H9 (cell line): Measurements from ENCODE around the gene RPL37A. TPM values are rescaled to one million over a fixed set of nuclear protein-coding genes. Genes with fewer than 3 reads are reported as not detected.

Experiments used
- DNase-seq: peaks from one replicate; pipeline ENCODE4 v3.0.0-alpha.2; 2017
- H2AFZ ChIP-seq: one replicate; pipeline ENCODE4 v1.6.1; 2013; ENCODE audit warnings: mild to moderate bottlenecking, low read length, control low read depth, moderate library complexity
- H2AK5ac ChIP-seq: 2 replicates; pipeline ENCODE4 v1.6.1; 2013; ENCODE audit warnings: low read length, control low read depth, mixed read lengths; ENCODE audit not compliant: insufficient read length
- H2BK120ac ChIP-seq: one replicate; pipeline ENCODE4 v1.6.1; 2013; ENCODE audit warnings: low read depth, mild to moderate bottlenecking, low read length, control low read depth, inconsistent platforms; ENCODE audit not compliant: poor library complexity, severe bottlenecking
- H2BK12ac ChIP-seq: 2 replicates; pipeline ENCODE4 v1.6.1; 2013; ENCODE audit warnings: low read length, control low read depth, mixed read lengths, low read depth; ENCODE audit not compliant: insufficient read length
- H2BK15ac ChIP-seq: 2 replicates; pipeline ENCODE4 v1.6.1; 2013; ENCODE audit warnings: low read depth, low read length, control low read depth
- H2BK20ac ChIP-seq: one replicate; pipeline ENCODE4 v1.6.1; 2013; ENCODE audit warnings: low read depth, mild to moderate bottlenecking, low read length, control low read depth, inconsistent platforms; ENCODE audit not compliant: poor library complexity, severe bottlenecking
- H2BK5ac ChIP-seq: 2 replicates; pipeline ENCODE4 v1.6.1; 2013; ENCODE audit warnings: low read length, control low read depth, mixed read lengths; ENCODE audit not compliant: insufficient read length
- H3K14ac ChIP-seq: 2 replicates; pipeline ENCODE4 v1.6.1; 2013; ENCODE audit warnings: low read length, control low read depth; ENCODE audit not compliant: insufficient read depth
- H3K18ac ChIP-seq: 2 replicates; pipeline ENCODE4 v1.6.1; 2013; ENCODE audit warnings: low read depth, mild to moderate bottlenecking, mixed read lengths, low read length, control low read depth; ENCODE audit not compliant: insufficient read length
- H3K23ac ChIP-seq: 2 replicates; pipeline ENCODE4 v1.6.1; 2013; ENCODE audit warnings: low read length, control low read depth, mixed read lengths, low read depth; ENCODE audit not compliant: insufficient read length
- H3K23me2 ChIP-seq: 2 replicates; pipeline ENCODE4 v1.6.1; 2013; ENCODE audit warnings: low read depth, mild to moderate bottlenecking, mixed read lengths, low read length, control low read depth; ENCODE audit not compliant: insufficient read length, poor library complexity, severe bottlenecking
- H3K27ac ChIP-seq: 2 replicates; pipeline ENCODE4 v1.5.1; 2013; ENCODE audit warnings: low read length, control low read depth, mixed read lengths, low read depth; ENCODE audit not compliant: insufficient read length
- H3K27me3 ChIP-seq: 2 replicates; pipeline ENCODE4 v1.6.1; 2013; ENCODE audit warnings: low read length, control low read depth, inconsistent platforms; ENCODE audit not compliant: insufficient read depth
- H3K4ac ChIP-seq: 2 replicates; pipeline ENCODE4 v1.6.1; 2013; ENCODE audit warnings: low read depth, mild to moderate bottlenecking, control low read depth, inconsistent platforms, low read length, moderate library complexity
- H3K4me1 ChIP-seq: 2 replicates; pipeline ENCODE4 v1.6.1; 2013; ENCODE audit warnings: low read length, control low read depth, inconsistent platforms; ENCODE audit not compliant: insufficient read depth
- H3K4me2 ChIP-seq: 2 replicates; pipeline ENCODE4 v1.6.1; 2013; ENCODE audit warnings: low read length, control low read depth, mixed read lengths; ENCODE audit not compliant: insufficient read length, insufficient read depth
- H3K56ac ChIP-seq: 2 replicates; pipeline ENCODE4 v1.6.1; 2013; ENCODE audit warnings: low read depth, mild to moderate bottlenecking, mixed read lengths, low read length, control low read depth; ENCODE audit not compliant: insufficient read length
- H3K79me1 ChIP-seq: 2 replicates; pipeline ENCODE4 v1.6.1; 2013; ENCODE audit warnings: low read depth, mild to moderate bottlenecking, moderate library complexity, low read length, control low read depth, inconsistent platforms; ENCODE audit not compliant: insufficient read depth, poor library complexity, severe bottlenecking
- H3K79me2 ChIP-seq: 2 replicates; pipeline ENCODE4 v1.6.1; 2013; ENCODE audit warnings: low read length, control low read depth, inconsistent platforms; ENCODE audit not compliant: insufficient read depth
- H3K9ac ChIP-seq: 2 replicates; pipeline ENCODE4 v1.6.1; 2013; ENCODE audit warnings: low read length, control low read depth, mixed read lengths; ENCODE audit not compliant: insufficient read length; ENCODE audit errors: extremely low read depth
- H3K9me3 ChIP-seq: one replicate; pipeline ENCODE4 v1.6.1; 2013; ENCODE audit warnings: low read depth, low read length, inconsistent platforms; ENCODE audit not compliant: control insufficient read depth
- H3T11ph ChIP-seq: one replicate; pipeline ENCODE4 v1.6.1; 2013; ENCODE audit warnings: mild to moderate bottlenecking, low read length, control low read depth, inconsistent platforms
- H4K20me1 ChIP-seq: one replicate; pipeline ENCODE4 v1.6.1; 2013; ENCODE audit not compliant: control insufficient read depth, insufficient read length, insufficient read depth
- H4K5ac ChIP-seq: 2 replicates; pipeline ENCODE4 v1.6.1; 2013; ENCODE audit warnings: low read depth, mild to moderate bottlenecking, mixed read lengths, low read length, control low read depth; ENCODE audit not compliant: insufficient read length
- H4K8ac ChIP-seq: replicated peaks from 2 replicates; pipeline ENCODE4 v1.6.1; 2013; ENCODE audit warnings: low read length, control low read depth, mixed read lengths, low read depth; ENCODE audit not compliant: insufficient read length
- H4K91ac ChIP-seq: 2 replicates; pipeline ENCODE4 v1.6.1; 2013; ENCODE audit warnings: low read depth, mild to moderate bottlenecking, moderate library complexity, mixed read lengths, low read length, control low read depth; ENCODE audit not compliant: insufficient read length
- H3K27ac Mint-ChIP-seq, 3 experiments: 2 replicates in 2 of 3; 3 replicates in 1 of 3; pipeline ENCODE4 v1.8.0; 2020 to 2021; ENCODE audit warnings: mixed read lengths in 3 of 3, mild to moderate bottlenecking in 1 of 3, moderate library complexity in 1 of 3
- H3K27me3 Mint-ChIP-seq: 2 replicates; pipeline ENCODE4 v1.8.0; 2021; ENCODE audit warnings: low read depth, mild to moderate bottlenecking, moderate library complexity, mixed read lengths
- H3K36me3 Mint-ChIP-seq, 3 experiments: 2 replicates in 2 of 3; 3 replicates in 1 of 3; pipeline ENCODE4 v1.8.0; 2020 to 2021; ENCODE audit warnings: low read depth in 3 of 3, mixed read lengths in 3 of 3; ENCODE audit not compliant: insufficient read depth in 1 of 3
- H3K4me1 Mint-ChIP-seq, 2 experiments: 2 replicates each; pipeline ENCODE4 v1.8.0; 2020; ENCODE audit warnings: mixed read lengths in 2 of 2
- H3K4me3 Mint-ChIP-seq, 2 experiments: 2 replicates in 1 of 2; 3 replicates in 1 of 2; pipeline ENCODE4 v1.8.0; 2020 to 2021; ENCODE audit warnings: mild to moderate bottlenecking in 2 of 2, mixed read lengths in 2 of 2, moderate library complexity in 1 of 2
- H3K9me3 Mint-ChIP-seq, 2 experiments: 2 replicates in 1 of 2; 3 replicates in 1 of 2; pipeline ENCODE4 v1.8.0; 2020; ENCODE audit warnings: mild to moderate bottlenecking in 2 of 2, mixed read lengths in 2 of 2, moderate library complexity in 1 of 2
- CTCF ChIP-seq: fragments of 200-600 bp; sonication (generic); conservative IDR thresholded peaks from 3 replicates; pipeline ENCODE4 v1.8.0; 2021; ENCODE audit warnings: antibody characterized with exemption, mild to moderate bottlenecking
- WGBS: extraction: QIAGEN DNeasy Blood & Tissue Kit; methylation state at CpG from one replicate; pipeline ENCODE4 v1.1.7; 2013; ENCODE audit warnings: missing lambda C conversion rate, low lambda C conversion rate, mixed read lengths; ENCODE audit not compliant: insufficient read length; ENCODE audit errors: extremely low coverage; 5-methylcytosine and 5-hydroxymethylcytosine counted together
- total RNA-seq: library from RNA; stranded (reverse); gene quantifications from 2 replicates; pipeline ENCODE4 v1.2.1, GENCODE V29; 2021

RPL37A gene
- total RNA-seq, 1 experiment from 2014 or later, result 3,769 TPM

DNA sequence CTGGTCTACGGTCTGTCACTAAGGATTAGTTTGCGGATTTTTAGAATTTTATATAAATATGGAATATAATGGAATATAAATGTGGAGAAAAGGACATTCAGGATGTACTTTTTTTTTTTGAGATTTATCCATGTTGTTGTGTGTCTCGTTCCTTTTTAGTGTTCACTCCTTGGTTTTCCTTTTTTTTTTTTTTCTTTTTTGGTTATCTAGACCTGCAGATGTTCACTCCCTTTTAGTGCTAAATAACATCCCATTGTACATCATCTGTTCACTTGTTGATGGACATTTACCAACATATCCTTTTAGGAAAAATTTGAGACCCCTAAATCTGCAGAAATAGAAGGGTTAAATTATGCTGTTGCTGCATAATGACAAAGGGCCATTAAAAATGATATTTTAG, 25.5 kb upstream of the RPL37A start:
- H3K9me3 Mint-ChIP-seq, result no peaks in the 10 kb centered on the region
- Histone ChIP-seq H3K9me3 (no peaks in the 10 kb centered on the region), H3K79me2 (no peaks in the 10 kb centered on the region), H3K14ac (no peak overlapping the region), H2BK120ac (no peak overlapping the region), H3K4ac (no peak overlapping the region), H3K23me2 (no peaks in the 10 kb centered on the region), H2BK15ac (no peak overlapping the region), H3K4me2 (no peak overlapping the region), H3K23ac (no peak overlapping the region), H2BK12ac (no peak overlapping the region), H3K27me3 (no peaks in the 10 kb centered on the region), H3K4me1 (no peaks in the 10 kb centered on the region), H3K56ac (no peak overlapping the region), H2BK5ac (no peak overlapping the region), H3K9ac (no peak overlapping the region), H2AFZ (no peak overlapping the region), H4K20me1 (no peaks in the 10 kb centered on the region), H2AK5ac (no peak overlapping the region), H3K27ac (no peak overlapping the region), H4K5ac (no peak overlapping the region), H2BK20ac (no peak overlapping the region), H3K18ac (no peak overlapping the region), H4K8ac (no peak overlapping the region), H3K79me1 (no peaks in the 10 kb centered on the region), H4K91ac (no peak overlapping the region), H3T11ph (no peak overlapping the region)
- no peak for DNase-seq
- TF ChIP-seq CTCF, result no peak
- H3K36me3 Mint-ChIP-seq, result peaks cover 0 to 16% (median 4%) of the 10 kb centered on the region in 3 experiments; a peak in 3 of 7 replicates
- H3K27ac Mint-ChIP-seq, result no peak overlapping the region
- H3K27me3 Mint-ChIP-seq, result no peaks in the 10 kb centered on the region
- WGBS, result no CpG with 5 or more reads among the region's 3 CpGs
- H3K4me3 Mint-ChIP-seq, result no peak overlapping the region
- no peaks in the 10 kb centered on the region for H3K4me1 Mint-ChIP-seq
